Measurements from ENCODE around the gene TRIM75.

- no peak for TF ChIP-seq EZH2 (IDR thresholded peaks at IDR 0.05; ENCODE audit: borderline replicate concordance, control insufficient read depth, low read depth, low read length)
- TF ChIP-seq, protein P1, sequence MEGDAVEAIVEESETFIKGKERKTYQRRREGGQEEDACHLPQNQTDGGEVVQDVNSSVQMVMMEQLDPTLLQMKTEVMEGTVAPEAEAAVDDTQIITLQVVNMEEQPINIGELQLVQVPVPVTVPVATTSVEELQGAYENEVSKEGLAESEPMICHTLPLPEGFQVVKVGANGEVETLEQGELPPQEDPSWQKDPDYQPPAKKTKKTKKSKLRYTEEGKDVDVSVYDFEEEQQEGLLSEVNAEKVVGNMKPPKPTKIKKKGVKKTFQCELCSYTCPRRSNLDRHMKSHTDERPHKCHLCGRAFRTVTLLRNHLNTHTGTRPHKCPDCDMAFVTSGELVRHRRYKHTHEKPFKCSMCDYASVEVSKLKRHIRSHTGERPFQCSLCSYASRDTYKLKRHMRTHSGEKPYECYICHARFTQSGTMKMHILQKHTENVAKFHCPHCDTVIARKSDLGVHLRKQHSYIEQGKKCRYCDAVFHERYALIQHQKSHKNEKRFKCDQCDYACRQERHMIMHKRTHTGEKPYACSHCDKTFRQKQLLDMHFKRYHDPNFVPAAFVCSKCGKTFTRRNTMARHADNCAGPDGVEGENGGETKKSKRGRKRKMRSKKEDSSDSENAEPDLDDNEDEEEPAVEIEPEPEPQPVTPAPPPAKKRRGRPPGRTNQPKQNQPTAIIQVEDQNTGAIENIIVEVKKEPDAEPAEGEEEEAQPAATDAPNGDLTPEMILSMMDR (IDR thresholded peaks at IDR 0.05 in 2 of 3, conservative IDR thresholded peaks at IDR 0.05 in 1 of 3; ENCODE audit: control insufficient read depth in 2 of 3, extremely low read depth in 1 of 3, insufficient read depth in 1 of 3, low read depth in 3 of 3, low read length in 3 of 3): no peak
- no peak for TF ChIP-seq TCF12 (IDR thresholded peaks at IDR 0.05; ENCODE audit: low read depth, low read length)
- 0 out of 2 replicates have a peak, but pooled peaks have one; percentile 3 for TF ChIP-seq SPI1 (IDR thresholded peaks at IDR 0.05; ENCODE audit: borderline replicate concordance, insufficient read depth, low read depth, low read length)
- no peak for TF ChIP-seq NBN (IDR thresholded peaks at IDR 0.05)
- no peak for TF ChIP-seq POLR2A (IDR thresholded peaks at IDR 0.05; ENCODE audit: low read depth, low read length)
- TF ChIP-seq, protein P2, sequence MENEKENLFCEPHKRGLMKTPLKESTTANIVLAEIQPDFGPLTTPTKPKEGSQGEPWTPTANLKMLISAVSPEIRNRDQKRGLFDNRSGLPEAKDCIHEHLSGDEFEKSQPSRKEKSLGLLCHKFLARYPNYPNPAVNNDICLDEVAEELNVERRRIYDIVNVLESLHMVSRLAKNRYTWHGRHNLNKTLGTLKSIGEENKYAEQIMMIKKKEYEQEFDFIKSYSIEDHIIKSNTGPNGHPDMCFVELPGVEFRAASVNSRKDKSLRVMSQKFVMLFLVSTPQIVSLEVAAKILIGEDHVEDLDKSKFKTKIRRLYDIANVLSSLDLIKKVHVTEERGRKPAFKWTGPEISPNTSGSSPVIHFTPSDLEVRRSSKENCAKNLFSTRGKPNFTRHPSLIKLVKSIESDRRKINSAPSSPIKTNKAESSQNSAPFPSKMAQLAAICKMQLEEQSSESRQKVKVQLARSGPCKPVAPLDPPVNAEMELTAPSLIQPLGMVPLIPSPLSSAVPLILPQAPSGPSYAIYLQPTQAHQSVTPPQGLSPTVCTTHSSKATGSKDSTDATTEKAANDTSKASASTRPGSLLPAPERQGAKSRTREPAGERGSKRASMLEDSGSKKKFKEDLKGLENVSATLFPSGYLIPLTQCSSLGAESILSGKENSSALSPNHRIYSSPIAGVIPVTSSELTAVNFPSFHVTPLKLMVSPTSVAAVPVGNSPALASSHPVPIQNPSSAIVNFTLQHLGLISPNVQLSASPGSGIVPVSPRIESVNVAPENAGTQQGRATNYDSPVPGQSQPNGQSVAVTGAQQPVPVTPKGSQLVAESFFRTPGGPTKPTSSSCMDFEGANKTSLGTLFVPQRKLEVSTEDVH (IDR thresholded peaks at IDR 0.05; ENCODE audit: low read depth, partially characterized antibody): no peak
- TF ChIP-seq ZBTB33 (IDR thresholded peaks at IDR 0.05): no peak
- no peak for TF ChIP-seq PAX8 (IDR thresholded peaks at IDR 0.05)
- TF ChIP-seq YY1 (IDR thresholded peaks at IDR 0.05; ENCODE audit: low read depth, low read length): no peak
Measured at GRCh38 chr4:165079476-165079875, 25.8 kb downstream of the TRIM75 start.

All from GM12878 (cell line).